ENCODE data around the gene PLD5. TPM values are rescaled to one million over a fixed set of nuclear protein-coding genes. Genes with fewer than 3 reads are reported as not detected.

The PLD5 gene
- total and polyA plus RNA-seq, 2 donors (not counting 3 experiments of a cell fraction or from before 2014, with no cell fraction given) = not detected

- Histone ChIP-seq H3K4me2 (ENCODE audit: insufficient read depth, low read length) (no peak overlapping the region), H3K4me3 (replicated peaks in 1 of 3; ENCODE audit: insufficient read depth in 1 of 3, low read depth in 1 of 3, low read length in 3 of 3) (no peak overlapping the region), H3K9ac (replicated peaks; ENCODE audit: extremely low read depth, insufficient read depth, low read length) (no peak overlapping the region), H2AFZ (ENCODE audit: low read depth, low read length) (no peak overlapping the region), H3K27me3 (ENCODE audit: control insufficient read depth in 2 of 2, insufficient read depth in 2 of 2, low read length in 2 of 2) (no peaks in the 10 kb centered on the region), H4K20me1 (replicated peaks; ENCODE audit: control insufficient read depth, extremely low read depth, insufficient read depth, low read length) (no peaks in the 10 kb centered on the region), H3K36me3 (ENCODE audit: control insufficient read depth in 2 of 2, extremely low read depth in 1 of 2, insufficient read depth in 2 of 2, low read length in 2 of 2) (no peaks in the 10 kb centered on the region), H3K9me3 (replicated peaks; ENCODE audit: control insufficient read depth, insufficient read depth, low read length) (no peaks in the 10 kb centered on the region), H3K27ac (ENCODE audit: insufficient read depth, low read depth, low read length) (no peak overlapping the region), H3K4me1 (ENCODE audit: control insufficient read depth, extremely low read depth, insufficient read depth, low read length) (no peaks in the 10 kb centered on the region), H3K79me2 (ENCODE audit: control insufficient read depth, insufficient read depth, low read length) (no peaks in the 10 kb centered on the region), H3K9me1 (replicated peaks; ENCODE audit: control insufficient read depth, extremely low read depth, insufficient read depth, low read length) (no peaks in the 10 kb centered on the region)
- intact Hi-C loops (cut with micrococcal nuclease) (no loop called here), dilution Hi-C loops (cut with MboI; ENCODE audit: extremely low pct_ligation_motif_present, low sequenced_read_pairs) (no loop called here)
- no peak for TF ChIP-seq FOS (IDR thresholded peaks at IDR 0.05; ENCODE audit: borderline replicate concordance, insufficient read depth, low read length)
- TF ChIP-seq CTCF (IDR thresholded peaks at IDR 0.05; ENCODE audit: extremely low read depth in 1 of 2, insufficient read depth in 1 of 2, low read depth in 1 of 2, low read length in 2 of 2) = no peak
- FAIRE-seq = no peak
- CTCF ChIA-PET = no interaction called here
- no peak for DNase-seq (ENCODE audit: low read depth, low spot score)
- BruUV-seq (replicated peaks) = no TSS peak
- POLR2A ChIA-PET = no interaction called here
These were observed 300.0 kb downstream of the PLD5 start for GRCh38 chr1:242224461-242224860.

- BruUV-seq (replicated peaks) = no TSS peak
- no peak overlapping the region for H3K4me3 ChIP-seq (replicated peaks in 1 of 3; ENCODE audit: insufficient read depth in 1 of 3, low read depth in 1 of 3, low read length in 3 of 3)
- H3K4me1 ChIP-seq (ENCODE audit: control insufficient read depth, extremely low read depth, insufficient read depth, low read length) = no peaks in the 10 kb centered on the region
- DNase-seq (ENCODE audit: low read depth, low spot score) (no peak), FAIRE-seq (no peak)
- H3K9me1 ChIP-seq (replicated peaks; ENCODE audit: control insufficient read depth, extremely low read depth, insufficient read depth, low read length) = no peaks in the 10 kb centered on the region
- dilution Hi-C loops (cut with MboI; ENCODE audit: extremely low pct_ligation_motif_present, low sequenced_read_pairs) (no loop called here), intact Hi-C loops (cut with micrococcal nuclease) (no loop called here)
- no peaks in the 10 kb centered on the region for H3K36me3 ChIP-seq (ENCODE audit: control insufficient read depth in 2 of 2, extremely low read depth in 1 of 2, insufficient read depth in 2 of 2, low read length in 2 of 2)
- no peak overlapping the region for H2AFZ ChIP-seq (ENCODE audit: low read depth, low read length)
- TF ChIP-seq JUN (IDR thresholded peaks at IDR 0.05; ENCODE audit: borderline replicate concordance, insufficient read depth, insufficient read length, low read depth) = no peak
- TF ChIP-seq MYC (IDR thresholded peaks at IDR 0.05; ENCODE audit: low read depth, low read length) = no peak
- TF ChIP-seq POLR2A (IDR thresholded peaks at IDR 0.05; ENCODE audit: low read depth, low read length) = no peak
- TF ChIP-seq EZH2 (IDR thresholded peaks at IDR 0.05; ENCODE audit: borderline replicate concordance, low read depth, low read length, severe bottlenecking) = no peak
- no peak for TF ChIP-seq CTCF (IDR thresholded peaks at IDR 0.05; ENCODE audit: extremely low read depth in 1 of 2, insufficient read depth in 1 of 2, low read depth in 1 of 2, low read length in 2 of 2)
- TF ChIP-seq GATA2 (IDR thresholded peaks at IDR 0.05; ENCODE audit: insufficient read depth, insufficient read length, low read depth, low read length) = no peak
- no peak for TF ChIP-seq MAX (IDR thresholded peaks at IDR 0.05; ENCODE audit: insufficient read depth, insufficient read length)
- TF ChIP-seq POLR2AphosphoS5 (IDR thresholded peaks at IDR 0.05; ENCODE audit: insufficient read depth, low read depth, low read length) = no peak
- TF ChIP-seq FOS (IDR thresholded peaks at IDR 0.05; ENCODE audit: borderline replicate concordance, insufficient read depth, low read length) = no peak
- no peak overlapping the region for H3K9ac ChIP-seq (replicated peaks; ENCODE audit: extremely low read depth, insufficient read depth, low read length)
- no peaks in the 10 kb centered on the region for H3K27me3 ChIP-seq (ENCODE audit: control insufficient read depth in 2 of 2, insufficient read depth in 2 of 2, low read length in 2 of 2)
- H3K79me2 ChIP-seq (ENCODE audit: control insufficient read depth, insufficient read depth, low read length) = no peaks in the 10 kb centered on the region
- H3K4me2 ChIP-seq (ENCODE audit: insufficient read depth, low read length) = no peak overlapping the region
- no peaks in the 10 kb centered on the region for H3K9me3 ChIP-seq (replicated peaks; ENCODE audit: control insufficient read depth, insufficient read depth, low read length)
- H3K27ac ChIP-seq (ENCODE audit: insufficient read depth, low read depth, low read length) = no peak overlapping the region
- ChIA-PET POLR2A (no interaction called here), CTCF (no interaction called here)
- H4K20me1 ChIP-seq (replicated peaks; ENCODE audit: control insufficient read depth, extremely low read depth, insufficient read depth, low read length) = no peaks in the 10 kb centered on the region
These were observed 304.6 kb downstream of the PLD5 start for GRCh38 chr1:242219905-242220304.

All from endothelial cell of umbilical vein (primary cell).